ENCODE measurements around the gene NHP2.
A peak's percentile ranks its signal among the peaks of the same experiment; 100 is the strongest.
"Not testable (repeated sequence)": the region's sequence is repeated elsewhere in the genome, so short reads cannot be mapped to it uniquely, and the experiment has no call there.

Gene NHP2

GRCh38 chr5:178170455-178170854, 16.8 kb upstream of the NHP2 start:
- no peak for DNase-seq

GRCh38 chr5:178165581-178165980, 11.9 kb upstream of the NHP2 start:
- no peak for DNase-seq

DNA sequence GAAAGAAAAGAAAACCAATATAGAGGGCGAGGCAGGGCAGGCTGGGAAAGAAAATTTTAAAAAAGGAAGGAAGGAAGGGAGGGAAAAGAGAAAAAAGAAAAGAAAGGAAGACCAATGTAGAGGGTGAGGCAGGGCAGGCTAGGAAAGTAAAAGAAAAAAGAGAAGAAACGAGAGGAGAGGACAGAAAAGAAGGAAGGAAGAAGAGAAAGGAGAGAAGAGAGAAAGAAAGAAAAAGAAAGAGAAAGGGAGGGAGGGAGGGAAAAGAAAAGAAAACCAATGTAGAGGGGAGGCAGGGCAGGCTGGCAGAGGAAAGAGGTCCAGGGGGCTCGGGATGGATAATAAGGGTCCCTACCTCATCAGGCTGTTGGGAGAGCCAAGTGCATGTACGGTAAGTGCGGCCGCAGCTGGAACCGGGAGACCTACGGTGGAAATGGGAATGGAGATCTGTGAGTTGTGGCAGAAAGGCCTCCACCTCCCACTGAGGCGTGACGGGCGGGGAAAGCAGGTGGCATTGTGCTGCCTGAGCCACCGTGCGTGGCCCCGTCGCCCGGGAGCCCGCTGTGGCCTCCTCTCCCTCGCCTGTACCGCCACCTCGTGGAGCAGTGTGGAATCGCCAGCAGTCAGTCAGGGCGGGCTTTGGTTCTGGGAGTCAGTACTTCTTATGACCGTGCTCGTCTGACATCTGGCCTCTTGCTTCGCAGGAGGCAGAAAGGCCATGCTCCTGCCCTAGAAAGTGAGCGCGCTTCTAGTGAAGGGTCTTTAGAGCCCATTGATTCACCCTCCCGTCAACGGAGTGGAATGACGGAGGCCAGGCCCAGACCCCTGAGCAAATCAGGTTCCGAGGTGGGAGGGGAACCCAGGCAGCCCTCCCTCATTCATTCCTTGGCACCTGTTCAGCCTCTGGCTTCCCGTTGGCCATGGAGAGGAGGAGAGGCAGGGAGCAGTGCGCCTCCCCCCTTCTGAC, 10.4 kb upstream of the NHP2 start:
- DNase-seq: peak; percentile 90

GRCh38 chr5:178162481-178162880, 8.8 kb upstream of the NHP2 start:
- no peak for DNase-seq

DNA sequence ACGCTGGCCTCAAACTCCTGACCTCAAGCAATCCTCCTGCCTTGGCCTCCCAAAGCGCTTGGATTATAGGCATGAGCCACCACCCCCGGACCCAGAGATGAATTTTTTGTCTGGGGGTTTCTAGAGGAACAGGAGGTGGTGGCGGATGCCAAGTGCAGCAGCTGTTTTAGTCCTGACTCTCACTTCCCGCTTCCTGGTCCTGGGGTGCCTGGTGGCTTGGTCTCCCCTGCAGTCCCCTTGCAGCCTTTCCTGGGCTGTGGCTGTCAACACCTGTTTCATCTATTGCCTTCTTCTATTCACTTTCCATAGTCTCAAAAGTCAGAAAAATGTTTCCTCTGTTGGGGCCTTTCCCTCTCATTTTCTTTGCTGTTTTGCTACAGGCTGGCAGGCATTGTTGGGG, 6.5 kb upstream of the NHP2 start:
- no peak for DNase-seq

DNA sequence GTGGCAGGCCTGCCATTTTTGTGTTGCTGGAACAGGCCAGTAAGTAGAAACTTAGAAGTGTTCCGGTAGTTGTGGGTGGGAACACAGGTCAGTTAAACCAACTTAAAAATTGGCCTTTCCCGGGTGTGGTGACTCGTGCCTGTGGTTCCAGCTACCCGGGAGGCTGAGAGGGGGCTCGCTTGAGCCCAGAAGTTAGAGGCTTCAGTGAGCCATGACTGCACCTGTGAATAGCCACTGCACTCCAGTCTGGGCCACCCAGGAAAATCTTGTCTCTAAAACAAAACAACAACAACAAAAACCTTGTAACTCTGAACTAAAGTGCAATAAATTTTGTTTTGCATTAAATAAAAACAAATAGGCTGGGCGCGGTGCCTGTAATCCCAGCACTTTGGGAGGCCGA, 1.4 kb upstream of the NHP2 start:
- no peak for DNase-seq

- no peak for DNase-seq
Measured at GRCh38 chr5:178152491-178153444, 917 bp downstream of the NHP2 start.

DNA sequence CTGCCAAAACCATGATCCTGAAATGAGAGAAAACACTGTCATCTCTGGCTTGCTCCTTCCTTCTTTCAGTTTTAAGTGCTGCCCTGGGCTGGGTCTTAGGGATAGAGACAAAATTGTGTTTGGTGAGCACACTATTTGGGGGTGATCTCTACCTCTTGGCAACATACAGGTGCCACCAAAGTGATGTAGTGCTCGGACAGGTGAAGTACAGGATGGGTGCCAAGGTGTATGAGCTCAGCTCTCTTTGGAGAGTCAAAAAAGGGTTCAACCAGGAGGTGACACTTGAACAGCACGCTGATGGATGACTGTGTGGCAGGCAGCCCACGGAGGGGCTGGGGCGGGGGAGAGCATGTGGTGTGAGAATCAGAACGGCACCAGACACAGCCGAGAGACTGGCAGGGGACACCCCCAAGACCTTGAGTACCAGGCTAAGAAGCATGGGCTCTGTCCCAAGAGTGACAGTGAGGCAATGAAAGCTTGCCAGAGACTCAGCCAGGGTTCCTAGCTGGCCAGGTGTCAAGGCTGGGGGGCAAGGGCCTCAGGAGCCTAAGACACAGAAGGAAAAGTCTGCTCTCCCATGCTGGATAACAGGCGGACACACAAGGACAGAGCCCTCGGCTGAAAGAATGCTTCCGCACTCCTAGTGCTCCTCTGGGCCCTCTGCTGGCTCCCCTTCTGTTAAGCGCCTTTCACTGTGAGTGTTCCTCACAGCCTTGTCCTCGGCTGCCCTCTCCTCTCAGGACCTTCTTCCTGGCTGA, 2.5 kb downstream of the NHP2 start:
- no peak for DNase-seq

DNA sequence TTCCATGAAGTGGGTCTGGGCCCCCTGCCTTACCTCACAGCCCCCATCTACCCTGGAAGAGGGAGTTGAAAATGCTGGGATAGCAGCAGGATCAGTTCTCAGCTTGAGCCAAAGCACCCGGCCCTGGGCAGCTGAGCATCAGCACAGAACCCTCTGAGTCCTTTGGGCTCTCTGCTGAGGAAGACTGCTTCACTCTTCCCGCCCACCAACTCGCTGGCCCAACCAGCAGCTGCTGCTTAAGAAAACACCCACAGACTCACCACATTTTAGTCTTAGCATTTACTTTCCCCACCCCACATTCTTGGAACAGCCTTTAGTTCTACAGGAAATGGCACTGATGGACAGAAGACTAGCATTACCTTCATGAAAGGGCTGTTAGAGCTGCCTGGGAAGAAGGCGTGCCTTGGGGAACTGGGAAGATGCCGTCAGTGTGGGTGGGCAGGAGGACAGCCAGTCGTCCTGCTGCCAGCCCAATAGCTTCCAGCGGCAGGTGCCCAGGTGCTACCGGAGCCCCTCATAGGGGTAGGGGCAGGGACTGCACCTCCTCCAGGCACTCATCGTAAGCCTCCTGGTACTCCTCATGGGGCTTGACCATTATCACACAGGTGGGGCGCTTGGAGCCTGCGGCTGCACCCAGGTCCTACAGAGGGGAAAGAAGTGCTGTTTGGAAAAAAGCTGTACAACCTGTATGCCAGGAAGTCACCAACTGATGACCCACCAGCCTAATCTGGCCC, 4.3 kb downstream of the NHP2 start:
- no peak for DNase-seq

GRCh38 chr5:178147406-178147805, 6.3 kb downstream of the NHP2 start:
- no peak for DNase-seq

DNA sequence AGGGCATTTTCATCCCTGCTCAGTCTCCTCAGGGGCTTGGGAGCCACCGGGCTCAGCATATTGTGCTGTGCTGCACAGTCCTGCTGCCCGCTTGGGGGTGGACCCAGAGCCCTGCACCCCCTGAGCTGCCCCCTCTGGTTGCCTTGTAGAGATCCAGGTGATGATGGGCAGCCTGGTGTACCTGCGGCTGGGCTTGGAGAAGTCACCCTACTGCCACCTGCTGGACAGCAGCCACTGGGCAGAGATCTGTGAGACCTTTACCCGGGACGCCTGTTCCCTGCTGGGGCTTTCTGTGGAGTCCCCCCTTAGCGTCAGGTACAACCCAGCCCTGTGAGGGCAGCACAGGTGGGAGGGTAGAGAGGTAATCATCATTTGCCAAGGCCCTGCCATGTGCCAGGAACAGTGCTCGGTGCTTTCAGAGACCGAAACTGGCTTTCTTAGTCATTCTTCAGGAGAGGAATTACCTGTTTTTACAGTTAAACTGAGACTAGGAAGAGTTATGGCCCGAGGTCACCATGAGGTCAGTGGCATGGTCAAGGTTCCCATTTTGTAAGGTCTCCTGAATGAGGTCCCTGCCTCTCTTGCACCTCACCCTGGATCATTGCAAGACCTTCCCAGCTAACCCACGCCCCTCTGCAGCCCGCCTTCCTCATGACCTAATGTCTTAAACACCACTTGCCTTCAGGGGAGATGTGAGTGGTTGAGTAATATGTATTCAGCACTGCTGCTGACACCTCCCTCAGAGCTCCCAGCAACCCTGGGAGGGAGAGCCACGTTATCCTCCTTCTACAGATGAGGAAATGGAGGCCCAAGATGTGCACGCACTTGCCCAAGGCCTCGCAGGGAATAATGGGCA, 7.5 kb downstream of the NHP2 start:
- peak; percentile 68 for DNase-seq

DNA sequence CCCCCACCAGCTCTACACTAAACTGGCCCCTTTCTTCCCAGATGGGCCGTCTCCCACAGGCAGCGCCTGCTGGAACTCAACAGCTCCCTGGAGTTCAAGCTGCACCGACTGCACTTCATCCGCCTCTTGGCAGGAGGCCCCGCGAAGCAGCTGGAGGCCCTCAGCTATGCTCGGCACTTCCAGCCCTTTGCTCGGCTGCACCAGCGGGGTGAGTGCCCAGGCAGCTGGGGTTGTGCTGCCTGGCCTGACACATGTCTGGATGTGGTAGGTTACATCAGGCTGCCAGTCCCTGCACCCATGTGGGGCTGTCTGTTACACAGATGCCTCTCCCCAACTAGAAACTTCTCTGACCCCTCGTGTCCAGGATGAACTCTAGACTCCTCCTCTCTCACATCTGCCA, 9.8 kb downstream of the NHP2 start:
- DNase-seq: no peak

DNA sequence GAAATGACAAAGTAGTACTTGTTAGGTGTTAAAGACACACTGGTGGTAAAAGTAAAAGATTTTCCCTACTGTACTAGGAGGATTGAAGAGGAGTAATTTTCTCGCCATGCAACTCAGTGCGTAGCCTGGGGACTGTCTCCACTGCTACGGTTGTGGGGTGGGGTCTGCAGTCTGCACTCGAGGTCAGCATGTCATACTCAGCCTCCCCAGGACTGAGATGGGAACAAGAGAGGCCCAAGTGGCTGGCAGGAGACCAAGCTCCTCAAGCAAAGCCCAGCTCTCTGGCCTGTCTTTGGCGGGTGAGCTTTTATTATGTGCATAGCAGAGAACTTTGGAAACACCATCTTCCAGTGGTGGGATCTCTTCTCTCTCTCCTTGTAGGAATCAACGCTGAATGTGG, 10.4 kb downstream of the NHP2 start:
- DNase-seq: no peak

- no peak for DNase-seq
Measured at GRCh38 chr5:178142642-178143041, 11.0 kb downstream of the NHP2 start.

- no peak for DNase-seq
Measured at GRCh38 chr5:178141550-178141949, 12.1 kb downstream of the NHP2 start.

DNA sequence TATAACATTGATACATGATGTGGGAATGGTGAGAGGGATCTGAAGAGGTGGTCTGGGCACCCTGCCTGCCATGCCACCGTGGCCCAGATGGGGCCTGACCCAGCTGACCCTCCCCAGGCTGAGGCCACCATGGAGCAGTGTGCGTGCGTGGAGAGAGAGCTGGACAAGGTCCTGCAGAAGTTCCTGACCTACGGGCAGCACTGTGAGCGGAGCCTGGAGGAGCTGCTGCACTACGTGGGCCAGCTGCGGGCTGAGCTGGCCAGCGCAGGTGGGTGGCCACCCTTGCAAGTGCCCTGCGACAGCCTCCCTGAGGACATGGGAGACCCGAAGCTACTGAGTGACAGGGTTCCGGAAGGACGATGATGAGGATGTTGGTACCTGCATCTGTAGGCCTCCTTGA, 15.7 kb downstream of the NHP2 start:
- DNase-seq: no peak

DNA sequence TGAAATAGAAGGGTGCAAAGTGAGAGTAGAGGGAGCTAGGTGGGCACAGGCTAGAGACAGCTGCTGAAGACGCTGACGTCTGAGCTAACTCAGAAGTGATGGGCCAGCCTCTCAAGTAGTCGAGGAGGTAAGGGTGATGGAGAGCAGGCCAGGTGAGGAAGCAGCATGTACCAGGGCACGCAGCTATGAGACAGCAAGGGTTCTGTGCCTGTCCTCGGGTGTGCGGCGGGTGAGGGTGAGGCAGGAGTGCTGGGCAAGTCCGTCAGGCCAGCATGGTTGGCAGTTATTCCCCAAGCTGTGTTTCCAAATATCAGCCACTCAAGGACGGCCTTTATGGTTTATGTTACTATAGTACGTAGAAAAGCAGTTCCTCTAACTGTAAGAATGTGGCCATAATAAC, 16.7 kb downstream of the NHP2 start:
- DNase-seq: no peak

- DNase-seq: no peak
Measured at GRCh38 chr5:178131446-178131996, 22.2 kb downstream of the NHP2 start.

DNA sequence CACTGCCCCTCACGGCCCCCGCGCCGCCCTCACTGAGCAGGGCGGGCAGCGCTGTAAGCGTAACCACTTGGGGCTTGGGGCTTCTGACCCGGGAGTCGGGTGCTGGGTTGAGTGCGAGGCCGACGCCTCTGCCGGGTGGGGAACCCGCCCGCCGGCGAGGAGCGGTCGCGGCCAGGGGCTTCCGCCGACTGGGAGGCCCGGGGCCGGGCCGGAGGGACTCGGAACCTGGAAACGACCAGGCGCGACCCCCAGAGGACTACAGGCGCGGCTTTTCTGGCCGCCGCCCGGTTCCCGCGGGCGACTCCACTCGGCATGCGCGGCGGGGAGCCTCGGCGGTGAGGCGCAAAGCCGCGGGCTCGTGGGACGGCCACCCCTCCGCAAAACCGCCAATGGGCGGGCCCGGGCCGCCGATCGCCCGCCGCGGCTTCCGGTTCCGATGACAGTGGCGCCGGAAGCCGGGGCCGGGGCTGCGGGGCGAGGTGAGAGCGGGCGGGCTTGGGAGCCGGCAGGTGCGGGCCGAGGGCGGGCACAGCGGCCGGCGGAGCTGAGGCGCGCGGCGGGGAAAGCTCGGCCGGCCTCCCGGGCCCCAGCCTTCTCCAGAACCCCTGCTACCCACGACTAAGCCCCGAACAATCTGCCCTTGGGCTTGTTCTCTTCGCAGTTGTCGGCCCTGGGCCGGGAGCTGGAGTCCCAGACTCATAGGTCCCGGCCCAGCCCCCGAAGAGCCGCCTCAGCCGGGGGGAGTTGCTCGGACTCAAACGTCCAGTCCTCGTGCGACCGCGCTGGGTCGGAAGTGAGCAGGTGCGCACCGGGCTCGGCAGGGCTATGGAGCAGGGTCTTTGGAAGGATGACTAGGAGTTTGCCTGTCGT, 22.9 kb downstream of the NHP2 start, which contains the start of gene RMND5B:
Gene RMND5B (plus strand): TSS at position 439 of the 870 bp plus-strand sequence. CDS start 7,106 bp downstream, outside the sequence.
- peak; percentile 91 for DNase-seq

DNA sequence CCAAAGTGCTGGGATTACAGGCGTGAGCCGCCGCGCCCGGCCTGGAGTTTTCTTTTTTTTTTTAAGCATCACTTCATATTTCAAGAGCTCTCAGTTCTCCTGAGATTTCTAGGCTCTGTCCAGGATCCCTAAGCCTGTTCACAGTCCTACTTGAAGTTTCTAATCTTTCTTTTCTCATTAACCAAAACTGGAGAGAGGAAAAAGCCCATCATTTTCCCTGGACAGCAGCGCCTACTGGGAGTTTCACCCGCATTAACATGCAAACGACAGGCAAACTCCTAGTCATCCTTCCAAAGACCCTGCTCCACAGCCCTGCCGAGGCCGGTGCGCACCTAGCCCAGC, 23.5 kb downstream of the NHP2 start:
- not testable (repeated sequence) for DNase-seq

Measured in activated CD4-positive, alpha-beta T cell treated with anti-CD3 and anti-CD28 coated beads, Interleukin-10, Interleukin-2, amounts not matched to agents 100 ng/mL and 50 ng/mL, durations not matched to agents 16 hours and 8 hours (primary cell).